ENCODE results near the gene TMEM181. TPM values are rescaled to one million over a fixed set of nuclear protein-coding genes. Genes with fewer than 3 reads are reported as not detected.

The TMEM181 gene
- total RNA-seq, 2 experiments from 2014 or later, result 10.0 to 10.1 TPM

- ChIA-PET CTCF (interaction anchor here (0.9 kb wide), 1 partner anchor 26 kb away, joined by 4 read pairs; no protein-coding TSS in a partner anchor), POLR2A (interaction anchor here (0.6 kb wide), 1 partner anchor 251 kb away, joined by 3 read pairs; no protein-coding TSS in a partner anchor)
- peaks cover 31% of the 10 kb centered on the region for H3K4me1 Mint-ChIP-seq (ENCODE audit: low read depth)
- H3K27me3 Mint-ChIP-seq, result no peaks in the 10 kb centered on the region
- H3K36me3 Mint-ChIP-seq (ENCODE audit: low read depth), result peaks cover 83% of the 10 kb centered on the region
- intact Hi-C loops (cut with micrococcal nuclease), result no loop called here
- H3K9me3 Mint-ChIP-seq, result no peaks in the 10 kb centered on the region
- H3K4me3 Mint-ChIP-seq, result no peak overlapping the region
- H3K27ac Mint-ChIP-seq, result no peak overlapping the region
- TF ChIP-seq, protein P1, sequence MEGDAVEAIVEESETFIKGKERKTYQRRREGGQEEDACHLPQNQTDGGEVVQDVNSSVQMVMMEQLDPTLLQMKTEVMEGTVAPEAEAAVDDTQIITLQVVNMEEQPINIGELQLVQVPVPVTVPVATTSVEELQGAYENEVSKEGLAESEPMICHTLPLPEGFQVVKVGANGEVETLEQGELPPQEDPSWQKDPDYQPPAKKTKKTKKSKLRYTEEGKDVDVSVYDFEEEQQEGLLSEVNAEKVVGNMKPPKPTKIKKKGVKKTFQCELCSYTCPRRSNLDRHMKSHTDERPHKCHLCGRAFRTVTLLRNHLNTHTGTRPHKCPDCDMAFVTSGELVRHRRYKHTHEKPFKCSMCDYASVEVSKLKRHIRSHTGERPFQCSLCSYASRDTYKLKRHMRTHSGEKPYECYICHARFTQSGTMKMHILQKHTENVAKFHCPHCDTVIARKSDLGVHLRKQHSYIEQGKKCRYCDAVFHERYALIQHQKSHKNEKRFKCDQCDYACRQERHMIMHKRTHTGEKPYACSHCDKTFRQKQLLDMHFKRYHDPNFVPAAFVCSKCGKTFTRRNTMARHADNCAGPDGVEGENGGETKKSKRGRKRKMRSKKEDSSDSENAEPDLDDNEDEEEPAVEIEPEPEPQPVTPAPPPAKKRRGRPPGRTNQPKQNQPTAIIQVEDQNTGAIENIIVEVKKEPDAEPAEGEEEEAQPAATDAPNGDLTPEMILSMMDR (IDR thresholded peaks at IDR 0.05), result no peak
- ATAC-seq (no peak), DNase-seq (no peak)
Observed at GRCh38 chr6:158665332-158665731, 105.4 kb downstream of the TMEM181 start.

GRCh38 chr6:158666628-158667359 lies 106.9 kb downstream of the TMEM181 start:
- H3K9me3 Mint-ChIP-seq, result no peaks in the 10 kb centered on the region
- DNase-seq (no peak), ATAC-seq (no peak)
- TF ChIP-seq, protein P1 (IDR thresholded peaks at IDR 0.05), result no peak
- H3K27ac Mint-ChIP-seq, result no peak overlapping the region
- intact Hi-C loops (cut with micrococcal nuclease), result no loop called here
- no peak overlapping the region for H3K4me3 Mint-ChIP-seq
- peaks cover 23% of the 10 kb centered on the region for H3K4me1 Mint-ChIP-seq (ENCODE audit: low read depth)
- ChIA-PET POLR2A (interaction anchor here (0.8 kb wide), 1 partner anchor 15 kb away, joined by 4 read pairs; no protein-coding TSS in a partner anchor), CTCF (interaction anchor here (1.8 to 2.1 kb wide), 2 partner anchors 7 to 24 kb away, joined by 8 to 9 read pairs; no protein-coding TSS in a partner anchor)
- H3K27me3 Mint-ChIP-seq, result no peaks in the 10 kb centered on the region
- H3K36me3 Mint-ChIP-seq (ENCODE audit: low read depth), result peaks cover 74% of the 10 kb centered on the region

DNA sequence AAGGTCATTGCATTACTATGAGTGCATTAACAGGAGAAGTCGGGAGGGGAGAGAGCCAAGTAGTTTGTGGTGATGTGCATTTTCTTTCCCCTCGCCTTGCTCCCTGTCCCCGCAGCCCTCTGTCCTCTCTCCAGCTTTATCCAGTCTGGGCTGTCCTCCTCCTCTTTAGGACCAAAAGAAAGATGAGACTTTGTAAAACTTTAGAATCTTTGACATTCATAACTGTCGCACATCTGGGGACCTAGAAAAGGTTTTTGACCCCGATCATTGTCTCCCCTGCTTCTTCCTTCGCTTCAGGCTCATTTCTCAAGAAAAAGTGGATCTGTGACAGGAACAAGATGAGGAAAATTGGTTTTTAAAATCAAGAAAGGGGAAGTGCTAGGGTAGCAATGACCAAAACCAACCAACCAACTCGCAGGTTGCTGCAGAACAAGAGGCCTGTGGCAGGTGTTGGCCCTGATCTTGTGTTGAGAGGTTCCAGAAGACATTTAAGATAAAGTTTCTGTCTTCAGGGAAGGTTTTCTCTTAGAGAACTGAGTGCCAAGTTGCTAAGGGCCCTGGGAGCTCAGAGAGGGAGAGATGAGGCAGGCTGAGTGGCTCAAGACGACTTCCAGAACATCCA lies 107.6 kb downstream of the TMEM181 start:
- Mint-ChIP-seq H3K27me3 (no peaks in the 10 kb centered on the region), H3K36me3 (ENCODE audit: low read depth) (peaks cover 68% of the 10 kb centered on the region), H3K4me3 (no peak overlapping the region), H3K4me1 (ENCODE audit: low read depth) (peaks cover 19% of the 10 kb centered on the region), H3K9me3 (no peaks in the 10 kb centered on the region), H3K27ac (no peak overlapping the region)
- DNase-seq, result no peak
- TF ChIP-seq, protein P1 (IDR thresholded peaks at IDR 0.05), result no peak
- no peak for ATAC-seq
- intact Hi-C loops (cut with micrococcal nuclease), result no loop called here
- ChIA-PET POLR2A (interaction anchor here (0.7 to 0.9 kb wide), 4 partner anchors 10 to 266 kb away, joined by 3 to 4 read pairs (median 4); no protein-coding TSS in a partner anchor), CTCF (interaction anchor here (1.8 to 2.1 kb wide), 2 partner anchors 8 to 24 kb away, joined by 8 to 9 read pairs; no protein-coding TSS in a partner anchor)

DNA sequence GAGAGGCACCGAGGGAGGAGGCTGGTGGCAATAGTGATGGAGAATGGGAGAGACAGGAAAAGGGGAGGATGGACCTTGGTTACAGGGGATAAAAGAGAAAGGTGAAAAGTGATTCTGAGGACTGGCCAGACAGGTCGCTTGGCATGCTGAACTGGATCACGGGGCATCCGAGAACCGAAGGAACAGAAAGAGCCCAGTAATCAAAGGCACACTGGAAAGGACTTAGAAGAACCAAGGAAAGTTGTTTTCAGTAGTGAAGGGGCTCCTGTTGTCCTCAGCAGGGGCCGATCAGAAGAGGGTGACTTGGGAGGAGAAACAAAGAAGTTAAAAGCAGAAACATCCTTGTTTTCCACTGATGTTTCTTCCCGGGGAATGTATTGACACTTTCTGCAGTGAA lies 108.8 kb downstream of the TMEM181 start:
- no peak for ATAC-seq
- TF ChIP-seq, protein P1 (IDR thresholded peaks at IDR 0.05), result no peak
- Mint-ChIP-seq H3K9me3 (no peaks in the 10 kb centered on the region), H3K4me3 (no peak overlapping the region), H3K4me1 (ENCODE audit: low read depth) (peaks cover 10% of the 10 kb centered on the region), H3K27me3 (no peaks in the 10 kb centered on the region), H3K27ac (no peak overlapping the region), H3K36me3 (ENCODE audit: low read depth) (peaks cover 62% of the 10 kb centered on the region)
- no peak for DNase-seq
- ChIA-PET CTCF (interaction anchor here (1.0 to 2.1 kb wide), 2 partner anchors 9 to 35 kb away, joined by 5 to 8 read pairs; no protein-coding TSS in a partner anchor), POLR2A (interaction anchor here (0.7 to 1.7 kb wide), 7 partner anchors 8 to 143 kb away, joined by 3 to 9 read pairs (median 3); no protein-coding TSS in a partner anchor)
- intact Hi-C loops (cut with micrococcal nuclease), result no loop called here
